Transverse colon (tissue), 4 donors: Measurements from ENCODE around the gene GADD45G. TPM values are rescaled to one million over a fixed set of nuclear protein-coding genes. Genes with fewer than 3 reads are reported as not detected.

Experiments used
- DNase-seq: peaks from one replicate; pipeline ENCODE4 v3.0.0-alpha.2; 2019
- H3K27ac ChIP-seq, 4 donors: fragments of 200-600 bp; sonication (generic); 2 replicates each; pipeline ENCODE4 v1.5.1; 2016 to 2018; ENCODE audit warnings: inconsistent platforms in 4 of 4
- H3K27me3 ChIP-seq: fragments of 200-600 bp; sonication (generic); 2 replicates; pipeline ENCODE4 v1.5.1; 2017; ENCODE audit warnings: inconsistent platforms
- H3K36me3 ChIP-seq, 4 donors: fragments of 200-600 bp; sonication (generic); 2 replicates each; pipeline ENCODE4 v1.5.1; 2017 to 2019; ENCODE audit warnings: inconsistent platforms in 4 of 4
- H3K4me1 ChIP-seq, 4 donors: fragments of 200-600 bp; sonication (generic); 2 replicates each; pipeline ENCODE4 v1.5.1; 2017 to 2020; ENCODE audit warnings: inconsistent platforms in 4 of 4
- H3K4me3 ChIP-seq, 4 donors: fragments of 200-600 bp; sonication (generic); 1 replicate in 1 of 4; 2 replicates in 3 of 4; pipeline versions ENCODE4 v1.5.1 to v1.6.1; 2017 to 2019; ENCODE audit warnings: inconsistent platforms in 4 of 4
- H3K9me3 ChIP-seq, 2 donors: fragments of 200-600 bp; sonication (generic); 2 replicates each; pipeline ENCODE4 v1.5.1; 2017 to 2019; ENCODE audit warnings: inconsistent platforms in 2 of 2
- CTCF ChIP-seq, 5 experiments: fragments of 200-600 bp in 3 of 5; fragments of 450-650 bp in 2 of 5; sonication (generic) in 3 of 5; IDR thresholded peaks; 1 replicate in 2 of 5; 2 replicates in 3 of 5; pipeline ENCODE4 v1.5.1; 2016 to 2017; ENCODE audit warnings: antibody characterized with exemption in 5 of 5, inconsistent platforms in 3 of 5, mild to moderate bottlenecking in 2 of 5, moderate library complexity in 1 of 5
- EP300 ChIP-seq: sonication (generic); formaldehyde crosslinking; IDR thresholded peaks from one replicate; pipeline ENCODE4 v1.6.1; 2017; ENCODE audit warnings: antibody characterized with exemption, low read depth
- POLR2A ChIP-seq: fragments of 450-650 bp; IDR thresholded peaks from one replicate; pipeline ENCODE4 v1.6.1; 2016; ENCODE audit warnings: antibody characterized with exemption, mild to moderate bottlenecking, moderate library complexity
- POLR2AphosphoS5 ChIP-seq, 3 donors: sonication (generic); formaldehyde crosslinking; IDR thresholded peaks; one replicate each; pipeline ENCODE4 v1.6.1; 2016; ENCODE audit warnings: antibody characterized with exemption in 3 of 3
- whole genome bisulfite sequencing, 2 donors: methylation state at CpG; one replicate each; pipeline ENCODE4 v1.1.5; 2018; ENCODE audit warnings: low coverage in 1 of 2; 5-methylcytosine and 5-hydroxymethylcytosine counted together
- in situ Hi-C, 4 donors: fragments of 200-750 bp; cut with MboI; loops; one replicate each; pipeline versions ENCODE4 v1.15.0 to v1.15.1; 2017; ENCODE audit warnings: low sequenced_read_pairs in 3 of 4, low pct_ligation_motif_present in 1 of 4, low pct_unique_long_range_greater_than_20kb in 1 of 4
- intact Hi-C: fragments of 100-400 bp; cut with DNase I; formaldehyde crosslinking; loops from one replicate; pipeline ENCODE4 v1.15.1; 2023; ENCODE audit warnings: low total_unique reads
- total RNA-seq, 4 donors: library from RNA; depleted of rRNA; stranded (reverse); fragments of >200 nt; gene quantifications; one replicate each; pipeline ENCODE4 v1.1.0, GENCODE V29; 2016

Gene GADD45G
- total RNA-seq, 4 donors from 2014 or later = 8.4 to 12.7 (median 10.3) TPM

GRCh38 chr9:89641980-89642379 lies 37.2 kb downstream of the GADD45G start:
- Histone ChIP-seq H3K27me3 (no peaks in the 10 kb centered on the region), H3K36me3 (no peaks in the 10 kb centered on the region), H3K9me3 (no peaks in the 10 kb centered on the region), H3K27ac (no peak overlapping the region), H3K4me3 (no peak overlapping the region), H3K4me1 (peaks cover 0 to 13% (median 8%) of the 10 kb centered on the region in 4 donors)
- intact Hi-C loops = no loop called here
- TF ChIP-seq POLR2AphosphoS5 (IDR thresholded peaks at IDR 0.05) = no peak
- no peak for TF ChIP-seq EP300
- TF ChIP-seq POLR2A = no peak
- TF ChIP-seq CTCF (IDR thresholded peaks at IDR 0.05) = no peak
- no peak for DNase-seq
- WGBS, 2 donors = 82 to 87% methylated on average over 2 to 4 of the region's 4 CpGs
- in situ Hi-C loops = no loop called here

GRCh38 chr9:89642789-89643188 lies 38.0 kb downstream of the GADD45G start:
- no peaks in the 10 kb centered on the region for H3K36me3 ChIP-seq
- intact Hi-C loops (no loop called here), in situ Hi-C loops (no loop called here)
- 83 to 91% methylated on average over 5 to 6 of the region's 6 CpGs for WGBS, 2 donors
- H3K27me3 ChIP-seq = no peaks in the 10 kb centered on the region
- H3K4me1 ChIP-seq = peaks cover 0 to 13% (median 8%) of the 10 kb centered on the region in 4 donors
- DNase-seq = no peak
- H3K27ac ChIP-seq = no peak overlapping the region
- TF ChIP-seq POLR2A (no peak), CTCF (IDR thresholded peaks at IDR 0.05) (no peak), POLR2AphosphoS5 (IDR thresholded peaks at IDR 0.05) (no peak), EP300 (no peak)
- no peak overlapping the region for H3K4me3 ChIP-seq
- no peaks in the 10 kb centered on the region for H3K9me3 ChIP-seq

GRCh38 chr9:89646189-89646939 lies 41.6 kb downstream of the GADD45G start:
- H3K4me3 ChIP-seq = no peak overlapping the region
- in situ Hi-C loops (no loop called here), intact Hi-C loops (no loop called here)
- H3K9me3 ChIP-seq = no peaks in the 10 kb centered on the region
- H3K27ac ChIP-seq = no peak overlapping the region
- no peak for DNase-seq
- no peaks in the 10 kb centered on the region for H3K4me1 ChIP-seq
- H3K27me3 ChIP-seq = no peaks in the 10 kb centered on the region
- TF ChIP-seq POLR2A (no peak), POLR2AphosphoS5 (IDR thresholded peaks at IDR 0.05) (no peak), CTCF (IDR thresholded peaks at IDR 0.05) (no peak), EP300 (no peak)
- H3K36me3 ChIP-seq = no peaks in the 10 kb centered on the region
- 78 to 89% methylated on average over 4 to 8 of the region's 8 CpGs for WGBS, 2 donors

GRCh38 chr9:89647366-89648128 lies 42.7 kb downstream of the GADD45G start:
- no peak for DNase-seq
- no peaks in the 10 kb centered on the region for H3K27me3 ChIP-seq
- H3K9me3 ChIP-seq = no peaks in the 10 kb centered on the region
- H3K36me3 ChIP-seq = no peaks in the 10 kb centered on the region
- WGBS, 2 donors = 74 to 80% methylated on average over 2 to 15 of the region's 15 CpGs
- no peak overlapping the region for H3K27ac ChIP-seq
- intact Hi-C loops = no loop called here
- H3K4me1 ChIP-seq = no peaks in the 10 kb centered on the region
- no peak for TF ChIP-seq CTCF (IDR thresholded peaks at IDR 0.05)
- no peak for TF ChIP-seq POLR2A
- in situ Hi-C loops = no loop called here
- no peak overlapping the region for H3K4me3 ChIP-seq
